Activated CD8-positive, alpha-beta memory T cell treated with anti-CD3 and anti-CD28 coated beads for 36 hours (primary cell): ENCODE results near the gene SLC6A8. TPM values are rescaled to one million over a fixed set of nuclear protein-coding genes. Genes with fewer than 3 reads are reported as not detected.
"Not testable (repeated sequence)": the region's sequence is repeated elsewhere in the genome, so short reads cannot be mapped to it uniquely, and the experiment has no call there.

Experiments
- CTCF ChIA-PET: fragments of 350-600 bp; sonication (Branson Sonifier 250); formaldehyde crosslinking; loops from one replicate; lab custom pipeline; 2021; ENCODE audit warnings: antibody characterized with exemption; lab: Charles Lee
- POLR2A ChIA-PET: fragments of 350-600 bp; sonication (Branson Sonifier 250); formaldehyde crosslinking; loops from one replicate; lab custom pipeline; 2021; ENCODE audit warnings: antibody characterized with exemption; lab: Charles Lee
- total RNA-seq, 2 experiments: library from RNA; stranded (reverse); gene quantifications; one replicate each; pipeline ENCODE4 v1.2.3, GENCODE V29; 2021

The SLC6A8 gene
- total RNA-seq, 2 experiments from 2014 or later, result 0.63 to 0.80 TPM

GRCh38 chrX:153668423-153669173, 19.1 kb upstream of the SLC6A8 start:
- CTCF ChIA-PET, result interaction anchor here (0.6 to 5.5 kb wide), 13 partner anchors 11 to 727 kb away, joined by 3 to 30 read pairs (median 4); partner anchors contain the start of gene RENBP
- POLR2A ChIA-PET, result no interaction called here

- ChIA-PET POLR2A (no interaction called here), CTCF (interaction anchor here (0.6 to 5.5 kb wide), 9 partner anchors 12 to 728 kb away, joined by 3 to 30 read pairs (median 5); no protein-coding TSS in a partner anchor)
Measured at GRCh38 chrX:153669174-153669890, 18.4 kb upstream of the SLC6A8 start.

GRCh38 chrX:153669901-153670731, 17.6 kb upstream of the SLC6A8 start:
- POLR2A ChIA-PET, result no interaction called here
- CTCF ChIA-PET, result interaction anchor here (1.0 to 5.5 kb wide), 6 partner anchors 22 to 131 kb away, joined by 3 to 30 read pairs (median 3); no protein-coding TSS in a partner anchor

- CTCF ChIA-PET, result interaction anchor here (0.9 to 4.0 kb wide), 4 partner anchors 9 to 117 kb away, joined by 3 to 23 read pairs (median 3); no protein-coding TSS in a partner anchor
- POLR2A ChIA-PET, result no interaction called here
Measured at GRCh38 chrX:153670748-153671588, 16.8 kb upstream of the SLC6A8 start.

- CTCF ChIA-PET, result interaction anchor here (0.9 kb wide), 1 partner anchor 10 kb away, joined by 3 read pairs; no protein-coding TSS in a partner anchor
- POLR2A ChIA-PET, result no interaction called here
Measured at GRCh38 chrX:153671589-153672530, 15.9 kb upstream of the SLC6A8 start.

GRCh38 chrX:153672531-153673427, 14.9 kb upstream of the SLC6A8 start:
- ChIA-PET POLR2A (no interaction called here), CTCF (no interaction called here)

GRCh38 chrX:153673428-153674218, 14.1 kb upstream of the SLC6A8 start, which contains the start of gene PNCK:
PNCK (minus strand) TSS chrX:153673813; CDS start chrX:153673076, 737 bp downstream.
- ChIA-PET POLR2A (no interaction called here), CTCF (no interaction called here)

- CTCF ChIA-PET, result no interaction called here
Measured at GRCh38 chrX:153674219-153674851, 13.4 kb upstream of the SLC6A8 start.

GRCh38 chrX:153681175-153681574, 6.6 kb upstream of the SLC6A8 start:
- ChIA-PET CTCF (no interaction called here), POLR2A (no interaction called here)

More at GRCh38 chrX:153674219-153674851, 13.4 kb upstream of the SLC6A8 start:
- POLR2A ChIA-PET, result no interaction called here

- CTCF ChIA-PET, POLR2A ChIA-PET: not testable (repeated sequence)
Measured at GRCh38 chrX:153683486-153683885, 4.2 kb upstream of the SLC6A8 start.

GRCh38 chrX:153684467-153685155, 3.1 kb upstream of the SLC6A8 start:
- CTCF ChIA-PET, result interaction anchor here (0.7 kb wide), 1 partner anchor 721 kb away, joined by 3 read pairs; no protein-coding TSS in a partner anchor
- POLR2A ChIA-PET, result no interaction called here

- CTCF ChIA-PET, result no interaction called here
- POLR2A ChIA-PET, result no interaction called here
Measured at GRCh38 chrX:153685156-153685536, 2.6 kb upstream of the SLC6A8 start.

GRCh38 chrX:153685751-153686696, 1.7 kb upstream of the SLC6A8 start:
- ChIA-PET CTCF (no interaction called here), POLR2A (no interaction called here)

GRCh38 chrX:153686711-153687110, 1.0 kb upstream of the SLC6A8 start:
- ChIA-PET POLR2A (no interaction called here), CTCF (no interaction called here)
